Activated CD8-positive, alpha-beta T cell treated with anti-CD3 and anti-CD28 coated beads for 36 hours (primary cell): Measurements from ENCODE around the gene NAALADL2. TPM values are rescaled to one million over a fixed set of nuclear protein-coding genes. Genes with fewer than 3 reads are reported as not detected.

Experiments used
- ATAC-seq: fragments of 200-7000 bp; cut with Tn5 transposase; one replicate; pipeline ENCODE4 v1.10.0; 2021; ENCODE audit warnings: mild to moderate bottlenecking, moderate library complexity
- CTCF ChIA-PET: fragments of 350-600 bp; sonication (Branson Sonifier 250); formaldehyde crosslinking; loops from one replicate; lab custom pipeline; 2021; ENCODE audit warnings: antibody characterized with exemption; lab: Charles Lee
- POLR2A ChIA-PET: fragments of 350-600 bp; sonication (Branson Sonifier 250); formaldehyde crosslinking; loops from one replicate; lab custom pipeline; 2021; ENCODE audit warnings: antibody characterized with exemption; lab: Charles Lee
- DNase-seq: peaks from one replicate; pipeline ENCODE4 v3.0.0-alpha.2; 2020
- H3K27ac Mint-ChIP-seq: one replicate; pipeline ENCODE4 v1.8.0; 2021; ENCODE audit warnings: mild to moderate bottlenecking, mixed read lengths
- H3K27me3 Mint-ChIP-seq: one replicate; pipeline ENCODE4 v1.8.0; 2021; ENCODE audit warnings: mixed read lengths
- H3K36me3 Mint-ChIP-seq: one replicate; pipeline ENCODE4 v1.8.0; 2021; ENCODE audit warnings: low read depth, mixed read lengths
- H3K4me1 Mint-ChIP-seq: one replicate; pipeline ENCODE4 v1.8.0; 2021; ENCODE audit warnings: low read depth, mixed read lengths
- H3K4me3 Mint-ChIP-seq: one replicate; pipeline ENCODE4 v1.8.0; 2021; ENCODE audit warnings: mild to moderate bottlenecking, moderate library complexity, mixed read lengths
- H3K9me3 Mint-ChIP-seq: one replicate; pipeline ENCODE4 v1.8.0; 2021; ENCODE audit warnings: mixed read lengths
- CTCF ChIP-seq: fragments of 200-600 bp; IDR thresholded peaks from one replicate; pipeline ENCODE4 v1.8.0; 2022; ENCODE audit warnings: antibody characterized with exemption, mild to moderate bottlenecking
- intact Hi-C: fragments of 100-400 bp; cut with micrococcal nuclease; formaldehyde crosslinking; loops from one replicate; pipeline ENCODE4 v1.10.0; 2022
- total RNA-seq, 2 experiments: library from RNA; stranded (reverse); gene quantifications; one replicate each; pipeline ENCODE4 v1.2.3, GENCODE V29; 2021

Gene NAALADL2
- total RNA-seq, 2 experiments from 2014 or later, result 0.60 TPM; not detected in 1

GRCh38 chr3:175384569-175384968, 525.4 kb downstream of the NAALADL2 start:
- Mint-ChIP-seq H3K4me1 (no peaks in the 10 kb centered on the region), H3K27ac (no peak overlapping the region), H3K4me3 (no peak overlapping the region), H3K9me3 (no peaks in the 10 kb centered on the region), H3K27me3 (no peaks in the 10 kb centered on the region), H3K36me3 (no peaks in the 10 kb centered on the region)
- ChIA-PET POLR2A (no interaction called here), CTCF (no interaction called here)
- no peak for TF ChIP-seq CTCF
- ATAC-seq (no peak), DNase-seq (no peak)
- intact Hi-C loops, result no loop called here

- ChIA-PET POLR2A (no interaction called here), CTCF (no interaction called here)
- H3K4me1 Mint-ChIP-seq, result no peaks in the 10 kb centered on the region
- DNase-seq (no peak), ATAC-seq (no peak)
- no peak for TF ChIP-seq CTCF
- no peak overlapping the region for H3K27ac Mint-ChIP-seq
- peaks cover 2% of the 10 kb centered on the region for H3K9me3 Mint-ChIP-seq
- no peaks in the 10 kb centered on the region for H3K27me3 Mint-ChIP-seq
- intact Hi-C loops, result no loop called here
- no peak overlapping the region for H3K4me3 Mint-ChIP-seq
- no peaks in the 10 kb centered on the region for H3K36me3 Mint-ChIP-seq
These were observed 527.5 kb downstream of the NAALADL2 start for GRCh38 chr3:175386630-175387029.

- intact Hi-C loops, result no loop called here
- POLR2A ChIA-PET, result no interaction called here
- TF ChIP-seq CTCF, result no peak
These were observed 530.4 kb downstream of the NAALADL2 start for GRCh38 chr3:175389560-175389959.

GRCh38 chr3:175391601-175392000, 532.5 kb downstream of the NAALADL2 start:
- Mint-ChIP-seq H3K27ac (no peak overlapping the region), H3K4me1 (no peaks in the 10 kb centered on the region), H3K27me3 (no peaks in the 10 kb centered on the region), H3K9me3 (peaks cover 2% of the 10 kb centered on the region), H3K36me3 (no peaks in the 10 kb centered on the region), H3K4me3 (no peak overlapping the region)
- no peak for TF ChIP-seq CTCF
- POLR2A ChIA-PET, result no interaction called here
- intact Hi-C loops, result no loop called here
- CTCF ChIA-PET, result no interaction called here
- DNase-seq (no peak), ATAC-seq (no peak)

More at GRCh38 chr3:175389560-175389959, 530.4 kb downstream of the NAALADL2 start:
- CTCF ChIA-PET, result no interaction called here
- no peaks in the 10 kb centered on the region for H3K36me3 Mint-ChIP-seq
- ATAC-seq (no peak), DNase-seq (no peak)
- H3K27ac Mint-ChIP-seq, result no peak overlapping the region
- H3K27me3 Mint-ChIP-seq, result no peaks in the 10 kb centered on the region
- H3K4me1 Mint-ChIP-seq, result no peaks in the 10 kb centered on the region
- H3K4me3 Mint-ChIP-seq, result no peak overlapping the region
- H3K9me3 Mint-ChIP-seq, result peaks cover 2% of the 10 kb centered on the region

- Mint-ChIP-seq H3K4me3 (no peak overlapping the region), H3K27me3 (no peaks in the 10 kb centered on the region), H3K4me1 (no peaks in the 10 kb centered on the region), H3K36me3 (no peaks in the 10 kb centered on the region), H3K27ac (no peak overlapping the region), H3K9me3 (peaks cover 3% of the 10 kb centered on the region)
- DNase-seq (no peak), ATAC-seq (no peak)
- CTCF ChIA-PET, result no interaction called here
- intact Hi-C loops, result no loop called here
- POLR2A ChIA-PET, result no interaction called here
- TF ChIP-seq CTCF, result no peak
These were observed 533.5 kb downstream of the NAALADL2 start for GRCh38 chr3:175392653-175393052.
